ENCODE measurements around the gene CASQ2.
"Not testable (repeated sequence)": the region's sequence is repeated elsewhere in the genome, so short reads cannot be mapped to it uniquely, and the experiment has no call there.

CASQ2 gene

DNA sequence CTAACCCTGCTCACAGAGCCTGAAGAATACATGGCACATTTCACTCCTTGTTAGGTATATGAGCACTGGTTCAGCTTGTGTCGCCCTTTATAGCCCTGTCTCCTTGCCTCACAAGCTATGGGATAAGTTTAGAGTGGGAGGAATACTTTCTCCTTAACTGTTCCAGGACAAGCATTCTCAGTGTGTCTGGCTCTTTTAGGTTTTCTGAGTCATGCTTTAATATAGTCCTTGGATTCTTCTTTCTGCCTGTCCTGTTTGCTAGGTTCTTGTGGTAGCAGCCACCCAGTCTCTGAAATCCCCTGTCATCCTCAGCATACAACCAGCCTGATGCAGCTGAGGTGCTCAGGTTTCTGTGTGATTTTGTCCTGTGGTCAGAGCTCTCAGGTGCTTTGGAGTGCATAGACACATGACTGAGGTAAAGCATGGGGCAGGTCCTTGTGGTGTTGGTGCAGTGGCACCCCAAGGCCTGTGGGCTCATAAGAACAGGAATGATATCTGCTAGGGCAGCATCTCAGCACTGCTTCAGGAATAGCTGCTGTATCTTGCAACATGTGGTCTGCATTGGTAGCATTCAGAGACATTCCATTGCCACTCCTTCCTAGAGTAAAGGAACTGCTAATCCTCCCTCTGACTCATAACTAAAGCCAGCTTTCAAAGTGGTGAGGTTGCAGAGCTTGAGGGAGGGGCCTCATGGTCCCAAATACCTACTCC lies 14.2 kb upstream of the CASQ2 start:
- DNase-seq (ENCODE audit: insufficient read length, low spot score) (no peak), FAIRE-seq (no peak)
- TF ChIP-seq POU2F2 (IDR thresholded peaks at IDR 0.05; ENCODE audit: low read depth, low read length) (no peak), POLR2A (IDR thresholded peaks at IDR 0.05; ENCODE audit: low read depth, low read length) (no peak), POLR2AphosphoS5 (IDR thresholded peaks at IDR 0.05; ENCODE audit: low read depth, low read length) (no peak), PAX5 (IDR thresholded peaks at IDR 0.05; ENCODE audit: insufficient read depth, low read length, severe bottlenecking) (no peak), TAF1 (IDR thresholded peaks at IDR 0.05; ENCODE audit: low read depth, low read length) (no peak), SPI1 (IDR thresholded peaks at IDR 0.05; ENCODE audit: low read depth, low read length) (no peak)

DNA sequence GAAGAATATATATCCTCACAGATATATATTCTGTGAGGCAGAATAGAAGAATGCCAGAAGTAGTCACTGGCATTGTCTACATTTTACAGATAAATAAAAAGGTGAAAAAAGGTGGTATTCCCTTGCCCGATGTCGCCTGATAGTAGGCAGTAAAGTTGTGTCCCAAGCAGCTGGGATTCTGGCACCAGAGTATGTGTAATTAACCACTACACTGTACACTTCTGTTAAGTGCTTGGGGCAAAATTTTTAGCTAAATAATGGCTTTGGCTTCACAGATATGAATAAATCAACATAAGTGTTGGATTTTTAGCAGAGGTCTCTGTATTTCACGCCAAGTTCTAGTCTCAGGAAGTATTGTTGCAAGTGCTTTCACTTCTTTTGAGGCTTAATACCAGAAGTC lies 13.3 kb upstream of the CASQ2 start:
- no peak for FAIRE-seq
- DNase-seq (ENCODE audit: insufficient read length, low spot score), result no peak
- TF ChIP-seq SPI1 (IDR thresholded peaks at IDR 0.05; ENCODE audit: low read depth, low read length), result no peak
- TF ChIP-seq POLR2AphosphoS5 (IDR thresholded peaks at IDR 0.05; ENCODE audit: low read depth, low read length), result no peak
- no peak for TF ChIP-seq TAF1 (IDR thresholded peaks at IDR 0.05; ENCODE audit: low read depth, low read length)
- TF ChIP-seq POU2F2 (IDR thresholded peaks at IDR 0.05; ENCODE audit: low read depth, low read length), result no peak
- no peak for TF ChIP-seq POLR2A (IDR thresholded peaks at IDR 0.05; ENCODE audit: low read depth, low read length)
- TF ChIP-seq PAX5 (IDR thresholded peaks at IDR 0.05; ENCODE audit: insufficient read depth, low read length, severe bottlenecking), result no peak

DNA sequence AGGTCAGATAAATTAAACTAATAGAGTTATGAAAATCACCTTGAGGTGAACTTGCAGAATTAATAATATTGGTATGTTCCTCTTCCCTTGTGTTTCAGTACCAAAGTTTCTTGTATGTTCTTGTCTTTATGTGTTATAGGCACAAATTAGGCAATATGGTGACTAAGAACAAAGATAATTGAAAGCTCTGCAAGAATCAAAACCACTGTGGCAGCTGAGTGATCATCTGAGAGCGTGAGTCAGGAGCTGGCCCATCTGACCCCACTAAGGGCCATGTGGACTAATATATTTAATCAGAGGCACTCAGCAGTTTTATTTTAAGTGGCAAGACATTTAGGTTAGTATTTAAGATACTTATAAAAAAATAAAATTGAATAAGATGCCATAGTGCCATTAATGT lies 12.8 kb upstream of the CASQ2 start:
- DNase-seq (ENCODE audit: insufficient read length, low spot score) (no peak), FAIRE-seq (no peak)
- TF ChIP-seq POLR2AphosphoS5 (IDR thresholded peaks at IDR 0.05; ENCODE audit: low read depth, low read length), result no peak
- TF ChIP-seq PAX5 (IDR thresholded peaks at IDR 0.05; ENCODE audit: insufficient read depth, low read length, severe bottlenecking), result no peak
- no peak for TF ChIP-seq SPI1 (IDR thresholded peaks at IDR 0.05; ENCODE audit: low read depth, low read length)
- no peak for TF ChIP-seq POLR2A (IDR thresholded peaks at IDR 0.05; ENCODE audit: low read depth, low read length)
- TF ChIP-seq TAF1 (IDR thresholded peaks at IDR 0.05; ENCODE audit: low read depth, low read length), result no peak
- no peak for TF ChIP-seq POU2F2 (IDR thresholded peaks at IDR 0.05; ENCODE audit: low read depth, low read length)

DNA sequence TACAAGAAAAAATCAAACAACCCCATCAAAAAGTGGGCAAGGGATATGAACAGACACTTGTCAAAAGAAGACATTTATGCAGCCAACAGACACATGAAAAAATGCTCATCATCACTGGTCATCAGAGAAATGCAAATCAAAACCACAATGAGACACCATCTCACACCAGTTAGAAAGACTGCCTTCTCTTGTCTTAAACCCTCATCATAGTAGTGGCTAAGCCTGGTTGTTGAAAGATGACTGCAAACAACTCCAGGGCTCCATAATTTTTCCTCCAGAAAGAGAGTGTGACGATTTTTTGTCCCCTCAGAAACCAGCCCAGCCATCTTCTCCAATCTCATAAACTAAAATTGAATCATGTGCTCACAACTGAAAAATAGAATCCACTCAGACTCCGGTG lies 12.1 kb upstream of the CASQ2 start:
- FAIRE-seq; DNase-seq (ENCODE audit: insufficient read length, low spot score): not testable (repeated sequence)

DNA sequence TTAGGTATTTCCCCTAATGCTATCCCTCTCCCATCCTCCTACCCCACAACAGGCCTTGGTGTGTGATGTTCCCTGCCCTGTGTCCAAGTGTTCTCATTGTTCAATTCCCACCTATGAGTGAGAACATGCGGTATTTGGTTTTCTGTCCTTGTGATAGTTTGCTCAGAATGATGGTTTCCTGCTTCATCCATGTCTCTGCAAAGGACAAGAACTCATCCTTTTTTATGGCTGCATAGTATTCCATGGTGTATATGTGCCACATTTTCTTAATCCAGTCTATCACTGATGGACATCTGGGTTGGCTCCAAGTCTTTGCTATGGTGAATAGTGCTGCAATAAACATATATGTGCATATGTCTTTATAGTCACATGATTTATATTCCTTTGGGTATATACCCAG lies 10.6 kb upstream of the CASQ2 start:
- FAIRE-seq; DNase-seq (ENCODE audit: insufficient read length, low spot score): not testable (repeated sequence)

DNA sequence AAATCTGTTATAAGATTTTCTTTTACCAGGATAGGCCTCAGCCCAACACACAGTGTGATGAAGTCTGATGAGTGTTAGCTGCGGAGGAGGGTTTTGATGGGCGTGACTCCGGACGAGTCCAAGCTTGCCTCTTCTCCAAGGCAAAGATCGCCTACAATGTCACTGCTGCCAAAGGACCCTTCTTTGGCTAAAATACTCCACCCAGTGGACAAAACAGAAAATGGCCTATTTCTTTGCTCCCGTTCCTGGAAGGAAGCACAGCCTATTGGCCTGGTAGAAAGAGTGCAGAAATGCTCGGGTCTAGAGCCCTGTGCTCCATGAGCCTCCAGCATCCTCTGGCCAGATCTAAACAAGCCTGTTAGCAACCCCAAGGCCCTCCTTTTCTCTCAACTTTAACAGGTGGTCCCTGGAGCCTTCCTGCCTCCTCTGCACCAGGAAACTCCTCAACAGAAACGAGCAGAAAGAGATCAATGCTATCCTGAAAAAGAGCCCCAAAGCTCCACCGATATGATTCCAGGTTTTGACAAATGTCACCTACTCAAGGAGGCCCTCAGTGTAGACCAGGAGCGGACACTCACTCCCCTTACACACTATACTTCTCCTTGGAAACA lies 3.4 kb upstream of the CASQ2 start:
- TF ChIP-seq POLR2A (IDR thresholded peaks at IDR 0.05; ENCODE audit: low read depth, low read length), result no peak
- no peak for TF ChIP-seq POLR2AphosphoS5 (IDR thresholded peaks at IDR 0.05; ENCODE audit: low read depth, low read length)
- TF ChIP-seq PAX5 (IDR thresholded peaks at IDR 0.05; ENCODE audit: insufficient read depth, low read length, severe bottlenecking), result no peak
- no peak for TF ChIP-seq POU2F2 (IDR thresholded peaks at IDR 0.05; ENCODE audit: low read depth, low read length)
- TF ChIP-seq SPI1 (IDR thresholded peaks at IDR 0.05; ENCODE audit: low read depth, low read length), result no peak
- TF ChIP-seq TAF1 (IDR thresholded peaks at IDR 0.05; ENCODE audit: low read depth, low read length), result no peak
- FAIRE-seq (peak; percentile 90), DNase-seq (ENCODE audit: insufficient read length, low spot score) (peak; percentile 44)

DNA sequence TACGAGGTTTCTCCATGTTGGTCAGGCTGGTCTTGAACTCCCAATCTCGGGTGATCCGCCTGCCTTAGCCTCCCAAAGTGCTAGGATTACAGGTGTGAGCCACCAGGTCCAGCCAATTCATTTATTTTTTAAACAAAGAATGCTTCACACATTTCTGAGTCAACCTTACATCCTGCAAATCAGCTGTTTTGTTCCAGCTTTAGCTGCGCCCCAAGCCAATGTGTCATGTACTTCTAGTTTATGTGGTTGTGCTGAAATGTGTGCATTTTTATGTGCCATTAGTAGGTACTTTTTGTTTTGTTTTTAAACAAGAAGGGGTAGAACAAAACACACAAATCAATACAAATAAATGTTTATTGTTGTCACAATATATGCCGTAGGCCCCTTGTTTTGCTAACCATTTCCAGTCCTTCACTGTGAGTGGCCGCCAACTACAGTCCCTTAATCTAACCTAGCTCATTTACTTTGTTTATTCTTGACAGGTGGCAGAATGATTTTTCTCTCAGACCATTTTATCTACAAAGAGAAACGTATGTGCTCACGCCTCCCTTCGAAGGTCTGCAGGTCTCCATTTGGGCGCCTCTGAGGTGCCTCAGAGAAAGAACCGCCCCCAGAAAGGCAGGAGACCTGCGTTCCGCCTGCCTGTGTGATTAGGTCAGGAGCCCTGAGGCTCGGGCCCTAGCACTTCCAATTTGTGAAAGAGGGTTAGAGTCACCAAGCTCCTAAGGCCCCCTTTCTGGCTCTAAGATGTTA lies 2.8 kb upstream of the CASQ2 start:
- no peak for TF ChIP-seq TAF1 (IDR thresholded peaks at IDR 0.05; ENCODE audit: low read depth, low read length)
- no peak for TF ChIP-seq PAX5 (IDR thresholded peaks at IDR 0.05; ENCODE audit: insufficient read depth, low read length, severe bottlenecking)
- TF ChIP-seq POU2F2 (IDR thresholded peaks at IDR 0.05; ENCODE audit: low read depth, low read length), result no peak
- no peak for TF ChIP-seq POLR2A (IDR thresholded peaks at IDR 0.05; ENCODE audit: low read depth, low read length)
- TF ChIP-seq POLR2AphosphoS5 (IDR thresholded peaks at IDR 0.05; ENCODE audit: low read depth, low read length), result no peak
- TF ChIP-seq SPI1 (IDR thresholded peaks at IDR 0.05; ENCODE audit: low read depth, low read length), result no peak
- DNase-seq (ENCODE audit: insufficient read length, low spot score) (no peak), FAIRE-seq (no peak)

DNA sequence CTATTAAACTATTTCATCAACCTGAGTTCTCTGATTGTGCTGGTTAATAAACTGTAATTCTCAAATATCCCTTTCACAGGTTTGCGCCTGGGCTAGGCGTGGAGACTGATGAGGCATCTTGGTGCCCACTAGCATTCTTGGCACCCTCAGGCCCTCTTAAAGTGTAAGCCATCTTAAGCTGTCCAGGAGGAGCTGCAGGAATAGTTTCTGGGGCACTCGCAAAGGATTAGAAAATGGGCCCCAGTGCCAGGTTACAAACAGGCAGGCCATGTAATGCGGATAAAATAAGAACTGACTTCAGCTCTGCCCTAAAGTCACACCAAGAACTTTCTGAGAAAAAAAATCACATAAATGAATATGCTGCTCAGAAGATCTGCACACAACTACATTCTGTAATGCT lies 1.1 kb downstream of the CASQ2 start:
- DNase-seq (ENCODE audit: insufficient read length, low spot score), result no peak
- FAIRE-seq, result no peak
- TF ChIP-seq SPI1 (IDR thresholded peaks at IDR 0.05; ENCODE audit: low read depth, low read length), result no peak
- TF ChIP-seq POU2F2 (IDR thresholded peaks at IDR 0.05; ENCODE audit: low read depth, low read length), result no peak
- TF ChIP-seq TAF1 (IDR thresholded peaks at IDR 0.05; ENCODE audit: low read depth, low read length), result no peak
- TF ChIP-seq PAX5 (IDR thresholded peaks at IDR 0.05; ENCODE audit: insufficient read depth, low read length, severe bottlenecking), result no peak
- TF ChIP-seq POLR2AphosphoS5 (IDR thresholded peaks at IDR 0.05; ENCODE audit: low read depth, low read length), result no peak
- no peak for TF ChIP-seq POLR2A (IDR thresholded peaks at IDR 0.05; ENCODE audit: low read depth, low read length)

DNA sequence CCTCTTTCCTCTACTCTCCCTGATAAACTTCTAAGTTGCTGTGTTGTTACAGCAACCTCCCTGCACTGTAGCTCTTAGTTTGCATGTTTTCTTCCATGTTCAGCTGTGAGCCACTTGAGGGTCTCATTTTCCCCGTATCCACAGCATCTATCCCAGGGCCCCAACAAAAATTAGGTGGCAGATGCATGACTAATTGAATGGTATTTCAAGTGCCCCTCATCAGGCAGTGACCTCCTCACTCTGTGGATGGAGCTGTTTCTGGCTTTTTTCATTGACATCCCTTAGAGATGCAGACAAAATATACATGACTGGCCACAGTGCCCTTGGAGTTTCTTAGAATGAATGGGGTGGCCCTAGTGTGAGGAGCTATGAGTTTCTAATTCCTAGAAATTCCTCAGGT lies 3.4 kb downstream of the CASQ2 start:
- DNase-seq (ENCODE audit: insufficient read length, low spot score), result no peak
- no peak for TF ChIP-seq POU2F2 (IDR thresholded peaks at IDR 0.05; ENCODE audit: low read depth, low read length)
- no peak for TF ChIP-seq PAX5 (IDR thresholded peaks at IDR 0.05; ENCODE audit: insufficient read depth, low read length, severe bottlenecking)
- TF ChIP-seq POLR2AphosphoS5 (IDR thresholded peaks at IDR 0.05; ENCODE audit: low read depth, low read length), result no peak
- no peak for TF ChIP-seq TAF1 (IDR thresholded peaks at IDR 0.05; ENCODE audit: low read depth, low read length)
- no peak for TF ChIP-seq SPI1 (IDR thresholded peaks at IDR 0.05; ENCODE audit: low read depth, low read length)
- TF ChIP-seq POLR2A (IDR thresholded peaks at IDR 0.05; ENCODE audit: low read depth, low read length), result no peak
- FAIRE-seq, result no peak

DNA sequence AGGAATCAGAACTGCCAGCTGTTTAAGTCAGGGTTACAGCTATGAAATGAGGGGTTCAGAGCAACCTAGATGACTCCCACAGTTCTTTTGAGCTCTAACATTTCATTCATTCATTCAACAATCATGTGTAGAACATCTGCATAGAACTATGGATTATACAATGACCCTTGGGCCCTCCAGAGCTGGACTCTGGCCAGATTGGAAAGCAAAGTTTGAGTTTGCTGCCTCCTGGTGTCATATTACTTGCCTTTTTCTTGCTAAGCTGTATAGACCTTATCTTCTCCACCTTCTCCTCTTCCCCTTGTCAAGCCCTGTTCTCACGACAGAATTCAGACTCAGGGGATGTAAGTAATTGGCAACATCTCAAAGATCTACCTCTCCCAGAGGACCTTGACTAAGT lies 4.0 kb downstream of the CASQ2 start:
- no peak for TF ChIP-seq POU2F2 (IDR thresholded peaks at IDR 0.05; ENCODE audit: low read depth, low read length)
- DNase-seq (ENCODE audit: insufficient read length, low spot score) (no peak), FAIRE-seq (no peak)
